NCI-H748 (cell line): ENCODE data around the gene TTC14.

Source experiments
- DNase-seq: peaks from one replicate; lab custom pipeline; 2025; ENCODE audit not compliant: unreplicated experiment; lab: John Stamatoyannopoulos, UW

Gene TTC14

DNA sequence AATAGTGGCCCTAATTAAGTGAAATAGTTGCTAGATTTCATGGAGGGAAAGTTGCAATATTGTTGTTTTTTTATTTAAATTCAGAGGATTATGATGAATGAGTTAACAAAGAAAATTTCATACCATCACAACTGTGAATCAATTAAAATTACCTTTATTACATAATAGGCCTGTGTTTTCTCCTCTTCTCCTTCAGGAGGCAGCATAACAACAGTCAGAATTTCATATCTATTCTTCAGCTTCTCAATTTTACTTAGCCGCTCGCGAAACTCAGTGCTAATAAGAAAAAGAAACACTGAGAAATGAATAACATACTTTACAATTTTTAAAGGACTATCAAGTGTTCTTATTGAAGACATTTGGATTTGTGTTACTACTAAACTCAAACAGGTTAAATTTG, 29.4 kb downstream of the TTC14 start:
- no peak for DNase-seq

DNA sequence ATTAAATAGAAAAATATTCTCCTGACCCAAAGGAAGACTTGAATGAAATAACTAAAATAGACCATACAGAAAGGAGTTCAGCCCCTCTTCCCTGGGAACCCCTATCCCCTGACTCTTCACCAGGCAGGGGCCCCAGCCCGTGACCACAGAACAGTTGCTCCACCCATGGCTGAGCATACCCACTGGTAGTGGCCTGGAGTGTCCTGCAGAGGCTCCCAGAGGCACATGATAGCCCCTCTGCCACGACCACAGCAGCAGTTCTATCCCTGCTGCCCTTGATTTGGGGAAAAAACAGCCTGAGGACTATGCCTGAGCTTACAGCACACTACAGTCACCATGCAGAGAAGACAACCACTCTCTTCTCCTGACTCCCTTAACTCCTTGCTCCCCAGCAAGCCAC, 31.8 kb downstream of the TTC14 start:
- no peak for DNase-seq

DNA sequence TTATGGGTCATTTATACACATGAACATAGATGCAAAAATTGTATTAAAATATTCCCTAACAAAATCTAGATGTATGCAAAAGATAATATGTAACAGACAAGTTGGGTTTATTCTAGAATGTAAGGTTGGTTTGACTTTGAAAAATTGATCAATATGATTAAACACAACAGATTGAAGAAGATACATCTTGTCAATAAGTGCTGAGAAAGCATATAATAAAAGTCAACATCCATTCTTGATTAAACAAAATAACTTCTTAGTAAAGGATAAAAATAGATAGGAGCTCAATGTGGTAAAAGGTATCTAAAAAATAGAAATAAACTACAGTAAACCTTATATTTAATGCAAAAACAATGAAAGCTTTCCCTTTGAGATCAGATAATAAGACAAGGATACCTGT, 39.0 kb downstream of the TTC14 start:
- no peak for DNase-seq

DNA sequence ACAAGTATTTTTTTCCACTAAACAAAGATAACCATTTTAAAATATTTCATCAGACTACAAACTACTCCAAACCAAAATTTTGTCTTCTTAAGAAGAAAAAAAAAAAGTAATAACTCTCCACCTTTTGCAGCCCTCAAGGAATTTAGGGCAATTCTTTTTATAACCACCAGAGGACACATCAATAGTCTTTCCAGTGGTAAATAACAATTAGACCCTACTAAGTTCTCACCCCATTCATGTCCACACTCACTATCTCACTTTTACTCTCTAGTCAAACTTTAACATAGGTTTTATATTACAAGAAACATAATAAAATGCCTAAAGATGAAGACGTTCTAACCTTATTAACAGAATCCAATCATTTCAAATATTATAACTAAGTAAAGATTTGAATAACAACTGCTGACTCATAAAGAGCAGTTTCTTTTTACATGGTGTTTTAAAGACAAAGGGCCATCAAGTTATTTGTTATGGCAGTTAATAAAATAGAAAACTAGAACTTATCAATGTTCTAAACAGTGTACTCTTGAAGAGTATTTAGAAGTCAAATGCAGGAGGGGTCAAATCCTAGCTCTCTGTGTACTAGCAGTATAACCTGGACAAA, 44.3 kb downstream of the TTC14 start:
- DNase-seq, result no peak

DNA sequence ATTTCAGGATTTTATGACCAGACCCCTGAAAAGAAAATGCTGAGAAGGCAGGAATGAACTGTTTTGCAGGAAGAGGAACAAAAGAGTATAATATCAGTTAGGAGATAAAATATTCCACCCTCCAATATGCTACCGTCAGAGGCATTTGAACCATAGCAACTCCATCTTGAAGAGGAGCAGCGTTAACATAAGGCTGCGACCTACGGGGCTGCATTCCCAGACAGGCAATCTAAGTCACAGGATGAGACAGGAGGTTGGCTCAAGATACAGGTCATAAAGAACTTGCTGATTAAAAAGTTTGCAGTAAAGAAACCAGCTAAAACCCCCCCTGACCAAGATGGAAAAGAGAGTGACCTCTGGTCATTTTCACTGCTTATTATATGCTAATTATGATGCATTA, 54.4 kb downstream of the TTC14 start:
- DNase-seq, result no peak

DNA sequence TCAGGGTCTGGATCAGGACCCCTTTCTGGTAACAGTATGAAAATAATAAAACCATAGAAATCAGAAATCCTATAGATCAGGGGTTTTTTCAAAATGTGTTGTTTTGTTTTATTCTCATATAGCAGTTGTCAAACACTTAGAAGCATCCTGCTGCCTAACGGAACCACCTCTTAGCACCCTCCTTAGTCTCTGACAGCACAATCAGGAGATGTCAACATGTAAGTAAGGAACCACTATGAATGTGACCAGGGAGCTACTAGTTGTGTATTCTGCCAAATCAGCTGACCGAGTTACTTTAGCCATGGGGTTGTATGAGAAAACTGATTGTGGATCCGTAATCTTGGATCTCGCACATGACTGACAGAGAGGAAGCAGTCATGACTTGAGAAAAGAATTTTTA, 55.1 kb downstream of the TTC14 start:
- DNase-seq, result no peak
